Erythroblast (primary cell): ENCODE results near the gene IRF6.

Experiments
- GATA1 ChIP-seq: IDR thresholded peaks from 2 replicates; pipeline ENCODE4 v1.6.1; 2011; ENCODE audit warnings: low read depth, mild to moderate bottlenecking, control low read depth, low read length, moderate library complexity
- POLR2A ChIP-seq: IDR thresholded peaks from 2 replicates; pipeline ENCODE4 v1.6.1; 2011; ENCODE audit warnings: mild to moderate bottlenecking, low read length

DNA sequence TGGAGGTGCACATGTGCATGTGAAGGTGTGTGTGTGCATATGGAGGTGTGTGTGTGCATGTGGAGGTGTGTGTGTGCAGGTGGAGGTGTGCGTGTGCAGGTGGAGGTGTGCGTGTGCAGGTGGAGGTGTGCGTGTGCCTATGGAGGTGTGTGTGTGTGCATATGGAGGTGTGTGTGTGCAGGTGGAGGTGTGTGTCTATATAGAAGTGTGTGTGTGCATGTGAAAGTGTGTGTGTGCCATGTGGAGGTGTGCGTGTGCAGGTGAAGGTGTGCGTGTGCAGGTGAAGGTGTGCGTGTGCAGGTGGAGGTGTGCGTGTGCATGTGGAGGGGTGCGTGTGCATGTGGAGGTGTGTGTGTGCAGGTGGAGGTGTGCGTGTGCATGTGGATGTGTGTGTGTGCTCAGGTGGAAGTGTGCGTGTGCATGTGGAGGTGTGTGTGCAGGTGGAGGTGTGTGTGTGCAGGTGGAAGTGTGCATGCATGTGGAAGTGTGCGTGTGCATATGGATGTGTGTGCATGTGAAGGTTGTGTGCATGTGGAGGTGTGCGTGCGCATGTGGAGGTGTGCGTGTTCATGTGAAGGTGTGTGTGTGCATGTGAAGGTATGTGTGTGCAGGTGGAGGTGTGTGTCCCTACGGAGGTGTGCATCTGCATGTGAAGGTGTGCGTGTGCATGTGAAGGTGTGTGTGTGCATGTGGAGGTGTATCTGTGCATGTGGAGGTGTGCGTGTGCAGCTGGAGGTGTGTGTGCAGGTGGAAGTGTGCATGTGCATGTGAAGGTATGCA lies 35.1 kb downstream of the IRF6 start:
- TF ChIP-seq POLR2A (no peak), GATA1 (no peak)
